NCI-H2196 treated with DMSO at 0.1 percent for 48 hours (cell line): ENCODE measurements around the gene NSRP1.
"Not testable (repeated sequence)": the region's sequence is repeated elsewhere in the genome, so short reads cannot be mapped to it uniquely, and the experiment has no call there.

ENCODE experiments used
- DNase-seq: peaks from one replicate; lab custom pipeline; 2025; ENCODE audit not compliant: unreplicated experiment; lab: John Stamatoyannopoulos, UW

Gene NSRP1

DNA sequence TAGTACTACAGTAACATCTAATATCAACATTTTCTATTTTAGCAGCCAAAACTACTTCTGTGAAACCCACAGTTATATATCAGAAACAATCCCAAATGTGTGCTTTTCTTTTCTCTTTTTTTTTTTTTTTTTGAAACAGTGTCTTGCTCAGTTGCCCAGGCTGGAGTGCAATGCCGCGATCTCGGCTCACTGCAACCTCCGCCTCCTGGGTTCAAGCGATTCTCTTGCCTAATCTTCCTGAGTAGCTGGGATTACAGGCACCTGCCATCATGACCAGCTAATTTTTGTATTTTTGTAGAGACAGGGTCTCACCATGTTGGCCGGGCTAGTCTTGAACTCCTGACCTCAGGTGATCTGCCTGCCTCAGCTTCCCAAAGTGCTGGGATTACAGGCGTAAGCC, 2.0 kb downstream of the NSRP1 start:
- not testable (repeated sequence) for DNase-seq

GRCh38 chr17:30124273-30124796, 7.7 kb downstream of the NSRP1 start:
- no peak for DNase-seq

- DNase-seq = no peak
Observed at GRCh38 chr17:30130121-30130520, 13.5 kb downstream of the NSRP1 start.

- DNase-seq = no peak
Observed at GRCh38 chr17:30132615-30133014, 16.0 kb downstream of the NSRP1 start.

DNA sequence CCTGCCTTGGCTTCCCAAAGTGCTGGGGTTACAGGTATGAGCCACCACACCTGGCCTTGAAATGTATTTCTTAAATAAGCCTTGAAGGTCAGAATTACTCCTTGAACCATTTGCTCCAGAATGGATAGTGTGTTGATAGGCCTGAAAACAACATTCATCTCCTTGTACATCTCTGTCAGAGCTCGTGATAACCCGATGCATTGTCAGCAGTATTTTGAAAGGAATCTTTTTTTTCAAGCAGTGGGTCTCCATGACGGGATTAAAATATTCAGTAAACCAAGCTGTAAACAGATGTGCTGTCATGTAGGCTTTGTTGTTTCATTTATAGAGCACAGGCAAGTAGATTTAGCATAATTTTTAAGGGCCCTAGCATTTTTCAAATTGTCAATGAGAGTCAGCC, 16.6 kb downstream of the NSRP1 start:
- DNase-seq = no peak

- no peak for DNase-seq
Observed at GRCh38 chr17:30134551-30134950, 17.9 kb downstream of the NSRP1 start.

DNA sequence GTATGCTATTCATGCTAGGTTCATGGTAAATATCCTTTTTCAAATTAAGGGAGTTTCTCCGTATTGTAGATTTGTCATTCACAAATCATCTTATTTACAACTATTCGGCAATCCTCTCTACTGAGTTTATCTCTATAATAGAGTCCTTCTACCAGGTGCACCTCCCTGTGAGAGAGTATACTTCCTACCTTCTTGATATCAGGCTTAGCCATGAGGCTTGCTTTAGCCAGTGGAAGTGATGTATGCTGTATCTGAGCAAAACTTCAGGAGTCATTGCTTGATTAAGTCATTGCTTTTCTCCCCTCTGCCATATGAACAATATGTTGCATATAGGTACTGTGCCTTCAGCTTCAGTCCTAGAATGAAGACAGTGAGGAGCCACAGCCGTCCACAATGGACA, 20.5 kb downstream of the NSRP1 start:
- DNase-seq = no peak

GRCh38 chr17:30147860-30148259, 31.2 kb downstream of the NSRP1 start:
- not testable (repeated sequence) for DNase-seq

DNA sequence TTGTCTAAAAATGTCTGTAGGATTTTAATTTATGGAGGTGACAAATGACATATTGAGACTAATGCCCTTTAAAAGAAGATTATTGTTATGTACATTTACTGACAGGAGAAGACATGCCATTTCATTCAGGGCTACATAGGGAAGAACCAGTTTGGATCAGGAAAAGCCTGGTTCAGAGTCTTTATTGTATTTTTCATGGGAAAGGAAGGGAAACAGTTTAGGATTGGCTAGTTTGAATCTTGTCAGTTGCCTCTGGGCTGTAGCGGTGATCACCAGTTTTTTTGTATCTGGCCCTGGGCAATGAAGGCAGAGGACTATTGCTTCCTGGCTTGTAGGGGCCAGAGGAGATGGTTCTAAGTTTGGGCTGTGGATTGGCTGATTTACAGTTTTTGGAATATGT, 31.8 kb downstream of the NSRP1 start:
- no peak for DNase-seq

GRCh38 chr17:30151471-30151870, 34.9 kb downstream of the NSRP1 start:
- DNase-seq = no peak

DNA sequence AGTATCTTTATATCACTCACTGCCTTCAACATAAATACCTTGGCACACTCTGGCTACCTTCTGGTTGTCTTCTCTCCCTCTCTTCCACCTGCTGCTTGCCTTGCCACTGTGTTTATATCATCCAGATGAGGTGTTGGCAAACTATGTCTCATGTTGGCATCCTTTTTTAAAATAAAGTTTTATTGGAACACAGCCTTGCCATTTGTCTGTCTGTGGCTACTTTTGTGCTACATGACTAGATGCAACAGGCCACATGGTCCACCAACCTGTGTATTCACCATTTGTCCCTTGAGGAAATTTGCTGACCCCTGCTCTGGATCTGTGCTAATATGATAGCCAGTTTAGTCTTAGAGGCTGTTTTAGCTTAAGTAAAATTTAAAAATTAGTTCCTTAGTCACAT, 36.8 kb downstream of the NSRP1 start:
- DNase-seq = no peak

DNA sequence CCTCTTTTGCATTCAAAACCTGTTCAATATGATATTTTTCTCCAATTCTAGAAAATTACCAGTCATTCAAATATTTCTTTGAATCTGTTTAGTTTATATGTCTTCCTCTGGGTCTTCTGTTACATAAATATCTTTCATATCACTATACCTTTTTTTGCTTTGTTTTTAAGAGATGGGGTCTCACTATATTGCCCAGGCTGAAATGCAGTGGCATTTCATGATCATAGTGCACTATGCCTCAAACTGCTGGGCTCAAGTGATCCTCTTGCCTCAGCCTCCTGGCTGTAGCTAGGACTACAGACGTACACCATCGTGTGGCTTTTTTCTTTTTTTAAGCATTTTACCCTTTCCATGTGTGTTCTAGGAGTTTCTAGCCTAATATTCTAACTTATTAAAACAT, 38.8 kb downstream of the NSRP1 start:
- no peak for DNase-seq

DNA sequence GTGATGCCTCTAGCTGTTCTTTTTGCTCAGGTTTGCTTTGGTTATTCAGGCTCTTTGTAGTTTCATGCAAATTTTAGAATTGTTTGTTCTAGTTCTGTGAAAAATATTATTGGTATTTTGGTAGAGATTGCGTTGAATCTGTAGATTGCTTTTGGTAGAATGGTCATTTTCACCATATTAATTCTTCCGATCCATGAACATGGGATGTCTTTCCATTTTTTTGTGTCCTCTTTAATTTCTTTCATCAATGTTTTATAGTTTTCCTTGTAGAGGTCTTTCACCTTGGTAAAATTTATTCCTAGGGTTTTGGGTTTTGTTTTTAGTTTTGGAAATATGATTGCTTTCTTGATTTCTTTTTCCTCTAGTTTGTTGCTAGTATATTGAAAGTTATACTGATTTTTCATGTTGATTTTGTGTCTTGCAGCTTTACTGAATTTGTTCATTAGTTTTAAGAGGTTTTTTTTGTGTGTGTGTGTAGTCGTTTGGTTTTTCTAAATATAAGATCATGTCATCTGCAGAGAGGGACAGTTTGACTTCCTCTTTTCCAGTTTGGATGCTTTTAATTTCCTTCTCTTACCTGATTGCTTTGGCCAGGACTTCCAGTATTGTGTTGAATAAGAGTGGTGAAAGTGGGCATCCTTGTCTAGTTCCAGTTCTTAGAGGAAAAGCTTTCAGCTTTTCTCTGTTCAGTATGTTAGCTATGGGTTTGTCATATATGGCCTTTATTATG, 42.4 kb downstream of the NSRP1 start:
- no peak for DNase-seq

GRCh38 chr17:30160419-30161172, 44.0 kb downstream of the NSRP1 start:
- no peak for DNase-seq

GRCh38 chr17:30161601-30162000, 45.0 kb downstream of the NSRP1 start:
- DNase-seq = no peak

- DNase-seq = no peak
Observed at GRCh38 chr17:30164531-30164930, 47.9 kb downstream of the NSRP1 start.

DNA sequence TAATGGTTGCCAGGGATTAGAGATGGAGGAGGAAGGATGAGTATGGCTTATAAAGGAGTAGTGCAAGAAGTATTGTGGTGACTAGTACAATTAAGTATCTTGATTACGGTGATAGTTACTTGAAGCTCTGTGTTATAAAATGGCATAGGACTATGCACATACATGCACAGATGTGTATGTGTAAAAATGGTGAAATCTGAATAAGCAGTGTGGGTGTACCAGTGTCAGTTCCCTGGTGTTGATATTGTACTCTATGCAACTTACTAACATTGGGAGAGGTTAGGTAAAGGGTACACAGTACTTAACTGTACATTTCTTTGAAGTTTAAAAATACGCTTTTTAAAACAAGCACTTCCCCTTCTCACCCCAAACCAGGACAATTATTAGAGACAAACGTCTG, 48.5 kb downstream of the NSRP1 start:
- no peak for DNase-seq

GRCh38 chr17:30165960-30166359, 49.3 kb downstream of the NSRP1 start:
- no peak for DNase-seq

- DNase-seq = no peak
Observed at GRCh38 chr17:30170415-30170987, 53.9 kb downstream of the NSRP1 start.

- no peak for DNase-seq
Observed at GRCh38 chr17:30172560-30172959, 55.9 kb downstream of the NSRP1 start.

GRCh38 chr17:30173649-30174048, 57.0 kb downstream of the NSRP1 start:
- DNase-seq = no peak

DNA sequence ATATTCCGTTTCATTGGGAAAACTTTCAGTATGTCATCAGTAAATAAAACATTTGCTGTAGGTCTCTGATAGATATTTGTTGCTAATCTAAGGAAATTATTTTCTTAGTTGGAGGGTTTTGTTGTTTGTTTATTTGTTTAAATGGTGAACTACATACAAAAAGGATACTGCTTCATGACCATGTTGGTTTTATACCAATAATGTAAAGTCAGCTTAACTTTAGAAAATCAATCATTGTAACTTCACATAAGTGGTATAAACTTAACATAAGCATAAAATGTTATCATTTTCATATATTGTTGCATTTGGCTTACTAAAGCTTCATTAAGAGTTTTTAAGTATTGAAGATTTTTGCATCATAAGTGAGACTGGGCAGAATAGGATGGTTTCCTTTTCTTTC, 57.9 kb downstream of the NSRP1 start:
- no peak for DNase-seq
